Measurements from ENCODE around the gene RPS2.

DNA sequence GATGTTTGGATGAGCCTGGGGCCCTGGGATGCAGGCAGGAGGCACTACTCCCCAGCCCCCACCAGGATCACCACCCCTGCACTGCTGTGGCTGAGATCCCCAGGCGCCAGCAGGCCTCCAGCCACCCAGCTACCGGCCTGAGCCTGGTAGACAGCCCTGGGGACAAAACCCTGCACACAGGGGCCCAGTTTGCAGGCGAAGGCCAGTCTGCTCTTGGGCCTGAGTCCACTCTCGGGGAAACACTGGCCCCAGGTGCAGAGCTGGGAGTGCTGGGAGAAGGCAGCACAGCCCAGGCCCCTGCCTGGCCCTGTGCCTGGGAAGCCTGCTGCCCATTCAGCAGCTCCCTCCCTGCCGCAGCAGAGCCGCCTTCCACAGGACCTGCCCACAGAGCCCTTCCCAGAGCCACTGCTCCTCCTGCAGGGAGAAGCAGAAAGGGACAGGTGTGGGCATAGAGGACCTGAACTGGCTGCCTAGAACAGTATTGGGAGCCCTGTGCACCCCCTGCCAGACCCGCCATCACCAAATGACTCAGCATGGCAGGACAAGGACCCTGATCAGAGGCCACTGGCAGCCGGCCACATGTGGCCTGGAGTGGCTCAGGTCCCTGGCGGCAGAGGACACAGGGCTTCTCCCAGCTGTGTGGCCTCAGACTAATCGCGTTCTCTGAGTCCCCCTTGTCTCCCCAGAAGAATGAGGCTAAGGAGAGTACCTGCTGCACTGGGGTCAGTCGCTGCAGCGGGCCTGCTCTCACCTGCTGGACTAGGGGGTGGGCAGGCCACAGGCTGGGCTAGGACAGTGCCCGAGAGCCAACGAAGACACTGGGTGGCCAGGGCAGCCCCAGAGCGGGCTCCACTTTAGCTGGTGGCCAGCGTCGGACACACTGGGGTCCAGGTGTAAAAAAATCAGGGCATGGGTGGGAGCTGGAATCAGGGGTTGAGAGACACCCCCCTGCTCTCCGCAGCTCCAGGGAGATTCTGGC, 32.3 kb downstream of the RPS2 start:
- TF ChIP-seq SIN3A (conservative IDR thresholded peaks at IDR 0.05 in 1 of 2, IDR thresholded peaks at IDR 0.05 in 1 of 2; ENCODE audit: low read depth in 1 of 2, low read length in 2 of 2): no peak
- no peak for TF ChIP-seq POLR2AphosphoS5 (IDR thresholded peaks at IDR 0.05; ENCODE audit: low read depth, low read length)
- TF ChIP-seq TBP (IDR thresholded peaks at IDR 0.05; ENCODE audit: low read depth, low read length): no peak
- no peak for TF ChIP-seq EZH2 (IDR thresholded peaks at IDR 0.05; ENCODE audit: low read depth, low read length, severe bottlenecking)
- no peak for TF ChIP-seq CBX8 (IDR thresholded peaks at IDR 0.05; ENCODE audit: borderline replicate concordance, low read depth, low read length)
- no peak for TF ChIP-seq POLR2A (IDR thresholded peaks at IDR 0.05; ENCODE audit: control extremely low read depth in 1 of 2, low read depth in 2 of 2, low read length in 2 of 2)
- TF ChIP-seq ZNF274 (IDR thresholded peaks at IDR 0.05; ENCODE audit: borderline replicate concordance, extremely low read depth, low read length): no peak
- peak; percentile 82 for TF ChIP-seq CTBP2 (IDR thresholded peaks at IDR 0.05; ENCODE audit: borderline replicate concordance, insufficient read depth, insufficient read length, low read length)
- TF ChIP-seq, protein P1, sequence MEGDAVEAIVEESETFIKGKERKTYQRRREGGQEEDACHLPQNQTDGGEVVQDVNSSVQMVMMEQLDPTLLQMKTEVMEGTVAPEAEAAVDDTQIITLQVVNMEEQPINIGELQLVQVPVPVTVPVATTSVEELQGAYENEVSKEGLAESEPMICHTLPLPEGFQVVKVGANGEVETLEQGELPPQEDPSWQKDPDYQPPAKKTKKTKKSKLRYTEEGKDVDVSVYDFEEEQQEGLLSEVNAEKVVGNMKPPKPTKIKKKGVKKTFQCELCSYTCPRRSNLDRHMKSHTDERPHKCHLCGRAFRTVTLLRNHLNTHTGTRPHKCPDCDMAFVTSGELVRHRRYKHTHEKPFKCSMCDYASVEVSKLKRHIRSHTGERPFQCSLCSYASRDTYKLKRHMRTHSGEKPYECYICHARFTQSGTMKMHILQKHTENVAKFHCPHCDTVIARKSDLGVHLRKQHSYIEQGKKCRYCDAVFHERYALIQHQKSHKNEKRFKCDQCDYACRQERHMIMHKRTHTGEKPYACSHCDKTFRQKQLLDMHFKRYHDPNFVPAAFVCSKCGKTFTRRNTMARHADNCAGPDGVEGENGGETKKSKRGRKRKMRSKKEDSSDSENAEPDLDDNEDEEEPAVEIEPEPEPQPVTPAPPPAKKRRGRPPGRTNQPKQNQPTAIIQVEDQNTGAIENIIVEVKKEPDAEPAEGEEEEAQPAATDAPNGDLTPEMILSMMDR (IDR thresholded peaks at IDR 0.05; ENCODE audit: control extremely low read depth in 1 of 3, insufficient read depth in 1 of 3, low read depth in 1 of 3, low read length in 3 of 3): peak; percentile 56 to 58 (median 57)
- peak; percentile 36; the same call in 1 of the 2 replicates for TF ChIP-seq KDM1A (IDR thresholded peaks at IDR 0.05; ENCODE audit: borderline replicate concordance, low read length)

Data from H1 (cell line).